HG03280 (cell line): Measurements from ENCODE around the gene KIAA1549.

ENCODE experiments used
- ATAC-seq: cut with Tn5 transposase; IDR thresholded peaks from one replicate; pipeline ENCODE4 v1.9.1; 2021; ENCODE audit warnings: mild to moderate bottlenecking, moderate library complexity; ENCODE audit not compliant: unreplicated experiment

KIAA1549 gene

DNA sequence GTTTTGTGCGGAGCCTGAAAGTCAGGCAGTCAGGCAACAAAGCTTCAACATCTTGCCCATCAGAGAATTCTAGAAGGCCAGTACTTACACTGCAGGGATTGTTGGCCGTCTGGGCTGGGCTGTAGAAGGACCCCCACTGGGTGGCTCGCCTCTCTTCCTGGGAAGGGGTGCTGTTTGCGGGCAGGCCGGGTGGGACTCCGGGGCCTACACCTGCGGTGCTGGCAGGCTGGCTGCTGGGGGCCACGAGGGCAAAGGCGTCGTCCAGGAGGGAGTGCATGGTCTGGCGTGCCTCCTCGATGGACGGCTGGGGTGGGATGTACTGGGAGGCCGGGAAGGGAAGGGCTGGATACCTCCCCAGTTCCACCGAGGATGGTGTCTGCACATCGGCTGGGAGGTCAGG is 120.1 kb downstream of the KIAA1549 start:
- ATAC-seq: no peak

GRCh38 chr7:138857728-138858127 is 123.5 kb downstream of the KIAA1549 start:
- ATAC-seq: no peak

DNA sequence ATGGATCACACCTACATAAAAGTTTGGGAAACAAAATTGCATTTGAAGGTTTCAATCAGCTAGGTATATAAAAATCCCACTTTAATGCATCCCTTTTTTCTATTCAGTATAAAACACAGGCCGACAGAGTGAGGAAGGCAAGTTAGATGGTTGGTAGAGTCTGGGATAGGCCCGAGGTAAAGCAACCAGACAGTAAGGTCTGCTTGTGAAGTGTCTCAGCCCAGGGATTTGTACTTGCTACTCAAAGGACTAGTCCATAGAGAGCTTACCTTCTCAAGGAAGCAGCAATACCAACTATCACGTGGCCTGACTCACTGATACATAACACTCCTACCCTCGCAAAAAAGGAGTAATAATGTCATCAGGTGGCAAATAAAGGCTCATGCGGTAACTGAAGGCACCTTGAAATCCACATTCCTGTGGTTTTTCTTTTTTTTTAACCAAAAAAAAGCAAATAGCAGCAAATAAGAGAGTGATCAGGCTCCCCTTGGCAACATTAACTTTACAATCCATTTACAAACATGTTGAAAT is 127.0 kb downstream of the KIAA1549 start:
- ATAC-seq: no peak

- no peak for ATAC-seq
These were observed 127.7 kb downstream of the KIAA1549 start for GRCh38 chr7:138853448-138853847.

GRCh38 chr7:138852469-138852868 is 128.7 kb downstream of the KIAA1549 start:
- ATAC-seq: no peak

DNA sequence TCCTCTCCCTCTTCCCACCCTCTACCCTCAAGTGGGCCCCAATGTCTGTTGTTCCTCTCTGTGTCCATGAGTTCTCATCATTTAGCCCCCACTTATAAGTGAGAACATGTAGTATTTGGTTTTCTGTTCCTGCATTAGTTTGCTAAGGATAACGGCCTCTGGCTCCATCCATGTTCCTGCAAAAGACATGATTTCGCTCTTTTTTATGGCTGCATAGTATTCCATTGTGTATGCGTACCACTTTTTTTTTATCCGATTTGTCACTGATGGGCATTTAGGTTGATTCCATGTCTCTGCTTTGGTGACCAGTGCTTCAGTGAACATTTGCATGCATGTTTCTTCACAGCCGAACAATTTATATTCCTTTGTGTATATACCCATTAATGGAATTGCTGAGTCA is 131.5 kb downstream of the KIAA1549 start:
- ATAC-seq: no peak

DNA sequence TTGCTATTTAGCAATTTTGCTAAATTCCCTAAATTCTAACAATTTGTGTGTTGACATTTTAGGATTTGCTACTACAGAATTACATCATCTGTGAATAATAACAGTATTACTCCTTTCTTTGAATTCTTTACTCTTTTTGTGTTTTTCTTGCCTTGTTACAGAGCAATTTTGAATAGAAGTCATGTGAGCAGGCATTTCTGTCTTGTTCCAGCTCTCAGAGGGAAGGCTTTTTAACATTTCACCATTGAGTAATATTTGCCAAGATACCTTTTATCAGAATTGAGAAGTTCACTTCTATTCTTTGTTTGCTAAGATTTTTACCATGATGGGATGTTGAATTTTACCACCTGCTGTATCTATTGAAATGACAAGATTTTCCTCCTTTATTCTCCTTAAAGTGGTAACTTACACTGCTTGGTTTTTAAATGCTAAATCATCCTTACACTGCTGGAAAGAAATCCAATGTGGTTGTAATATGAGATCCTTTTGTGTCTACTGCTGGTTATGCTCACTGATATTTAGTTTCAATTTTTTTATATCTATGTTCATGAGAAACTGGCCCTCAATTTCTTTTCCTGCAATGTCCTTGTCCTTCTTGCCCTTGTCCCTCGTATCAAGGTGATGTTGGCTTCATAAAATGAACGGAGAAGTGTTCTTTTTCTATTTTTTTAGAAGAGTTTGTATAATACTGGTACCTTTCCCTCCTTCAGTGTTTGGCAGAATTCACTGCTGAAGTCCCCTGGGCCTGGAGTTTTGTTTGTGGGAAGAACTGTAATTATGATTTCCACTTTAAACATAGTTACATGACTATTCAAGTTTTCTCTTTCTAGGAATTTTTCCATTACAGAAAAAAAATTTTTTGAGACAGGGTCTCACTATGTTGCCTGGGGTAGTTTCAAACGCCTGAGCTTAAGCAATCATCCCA is 132.9 kb downstream of the KIAA1549 start:
- ATAC-seq: no peak

- ATAC-seq: no peak
These were observed 135.5 kb downstream of the KIAA1549 start for GRCh38 chr7:138845711-138846110.

GRCh38 chr7:138843632-138844580 is 137.3 kb downstream of the KIAA1549 start:
- no peak for ATAC-seq

GRCh38 chr7:138842111-138842510 is 139.1 kb downstream of the KIAA1549 start:
- ATAC-seq: no peak

- ATAC-seq: no peak
These were observed 143.0 kb downstream of the KIAA1549 start for GRCh38 chr7:138838166-138838565.

- ATAC-seq: no peak
These were observed 143.6 kb downstream of the KIAA1549 start for GRCh38 chr7:138837627-138838026.

GRCh38 chr7:138835087-138835486 is 146.1 kb downstream of the KIAA1549 start:
- no peak for ATAC-seq

DNA sequence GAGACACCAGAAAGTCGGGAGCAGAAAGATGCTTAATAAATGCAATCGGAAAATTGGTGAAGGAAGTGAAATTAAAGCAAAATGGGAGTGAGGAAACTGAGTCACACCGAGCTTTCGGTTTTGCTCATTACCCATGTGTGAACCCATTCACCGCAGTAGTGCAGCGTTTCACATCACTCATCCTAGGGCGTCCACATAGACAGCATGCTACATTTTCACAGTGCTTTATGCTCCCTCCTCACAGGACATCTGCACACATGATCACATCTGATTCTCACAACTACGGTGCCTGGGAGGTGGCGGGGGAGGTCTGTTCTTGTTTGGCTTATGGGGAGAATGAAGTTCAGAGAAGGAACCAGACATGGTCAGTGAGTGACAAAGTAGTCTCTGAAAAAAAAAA is 146.6 kb downstream of the KIAA1549 start:
- ATAC-seq: no peak

GRCh38 chr7:138833596-138833995 is 147.6 kb downstream of the KIAA1549 start:
- no peak for ATAC-seq

- no peak for ATAC-seq
These were observed 148.2 kb downstream of the KIAA1549 start for GRCh38 chr7:138832966-138833365.

DNA sequence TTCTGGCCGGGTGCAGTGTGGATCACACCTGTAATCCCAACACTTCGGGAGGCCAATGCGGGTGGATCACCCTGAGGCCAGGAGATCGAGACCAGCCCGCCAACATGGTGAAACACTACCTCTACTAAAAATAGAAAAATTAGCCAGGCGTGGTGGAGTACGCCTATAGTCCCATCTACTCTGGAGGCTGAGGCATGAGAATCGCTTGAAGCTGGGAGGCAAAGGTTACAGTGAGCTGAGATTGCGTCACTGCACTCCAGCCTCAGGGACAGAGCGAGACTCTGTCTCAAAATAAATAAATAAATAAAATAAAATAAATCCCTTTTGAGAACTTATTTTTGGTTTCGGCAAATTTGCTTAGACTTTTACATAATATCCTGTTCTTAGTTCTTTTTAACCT is 151.9 kb downstream of the KIAA1549 start:
- no peak for ATAC-seq

- no peak for ATAC-seq
These were observed 152.9 kb downstream of the KIAA1549 start for GRCh38 chr7:138828302-138828701.

GRCh38 chr7:138825049-138825721 is 156.0 kb downstream of the KIAA1549 start:
- no peak for ATAC-seq

DNA sequence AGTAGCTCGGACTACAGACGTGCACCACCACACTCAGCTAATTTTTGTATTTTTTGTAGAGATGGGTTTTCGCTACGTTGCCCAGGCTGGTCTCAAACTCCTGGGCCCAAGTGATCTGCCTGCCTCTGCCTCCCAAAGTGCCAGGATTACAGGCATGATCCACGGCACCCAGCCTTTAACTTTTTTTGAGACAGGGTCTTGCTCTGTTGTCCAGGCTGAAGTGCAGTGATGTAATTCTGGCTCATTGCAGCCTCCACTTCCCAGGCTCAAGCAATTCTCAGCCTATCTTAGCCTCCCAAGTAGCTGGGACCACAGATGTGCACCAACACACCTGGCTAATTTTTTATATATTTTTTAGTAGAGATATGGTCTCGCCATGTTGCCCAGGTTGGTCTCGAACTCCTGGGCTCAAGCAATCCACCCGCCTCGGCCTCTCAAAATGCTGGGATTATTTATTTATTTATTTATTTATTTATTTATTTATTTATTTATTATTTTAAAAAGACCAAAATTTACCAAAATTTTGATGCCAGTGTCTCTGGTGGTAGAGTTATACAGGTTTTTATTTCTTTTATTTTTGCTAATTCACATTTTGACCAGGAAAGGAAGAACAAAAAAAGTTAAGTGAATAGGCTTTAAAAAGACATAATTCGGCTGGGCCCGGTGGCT is 158.2 kb downstream of the KIAA1549 start:
- no peak for ATAC-seq
